AML-193 (cell line): ENCODE measurements around the gene SRPK1.
A peak's percentile ranks its signal among the peaks of the same experiment; 100 is the strongest.
"Not testable (repeated sequence)": the region's sequence is repeated elsewhere in the genome, so short reads cannot be mapped to it uniquely, and the experiment has no call there.

ENCODE experiments used
- DNase-seq, 2 experiments: peaks; one replicate each; lab custom pipeline; 2025; lab: John Stamatoyannopoulos, UW

SRPK1 gene

GRCh38 chr6:35931120-35931561 lies 10.2 kb upstream of the SRPK1 start:
- no peak for DNase-seq

GRCh38 chr6:35929601-35930000 lies 8.7 kb upstream of the SRPK1 start:
- DNase-seq = no peak

- DNase-seq = no peak
Measured at GRCh38 chr6:35926509-35927215, 5.8 kb upstream of the SRPK1 start.

GRCh38 chr6:35925961-35926360 lies 5.1 kb upstream of the SRPK1 start:
- no peak for DNase-seq

- DNase-seq = no peak
Measured at GRCh38 chr6:35924146-35924545, 3.2 kb upstream of the SRPK1 start.

GRCh38 chr6:35922139-35922554 lies 1.2 kb upstream of the SRPK1 start:
- DNase-seq = no peak

- peak; percentile 27 to 43 for DNase-seq
Measured at GRCh38 chr6:35919827-35920751, 809 bp downstream of the SRPK1 start.

- DNase-seq = peak; percentile 83 to 86
Measured at GRCh38 chr6:35919085-35919826, 1.6 kb downstream of the SRPK1 start.

GRCh38 chr6:35916893-35917292 lies 4.0 kb downstream of the SRPK1 start:
- not testable (repeated sequence) for DNase-seq

- DNase-seq = no peak
Measured at GRCh38 chr6:35916056-35916455, 4.8 kb downstream of the SRPK1 start.

- DNase-seq = no peak
Measured at GRCh38 chr6:35914536-35914935, 6.4 kb downstream of the SRPK1 start.

GRCh38 chr6:35911871-35912653 lies 8.8 kb downstream of the SRPK1 start:
- no peak for DNase-seq

GRCh38 chr6:35909571-35909970 lies 11.3 kb downstream of the SRPK1 start:
- not testable (repeated sequence) for DNase-seq

- not testable (repeated sequence) for DNase-seq
Measured at GRCh38 chr6:35908753-35909401, 12.0 kb downstream of the SRPK1 start.

GRCh38 chr6:35907750-35908149 lies 13.1 kb downstream of the SRPK1 start:
- DNase-seq = no peak

GRCh38 chr6:35906499-35906846 lies 14.4 kb downstream of the SRPK1 start:
- DNase-seq = no peak

GRCh38 chr6:35905841-35906498 lies 14.9 kb downstream of the SRPK1 start:
- DNase-seq = no peak

GRCh38 chr6:35905141-35905785 lies 15.6 kb downstream of the SRPK1 start:
- DNase-seq = no peak

- no peak for DNase-seq
Measured at GRCh38 chr6:35903679-35904078, 17.2 kb downstream of the SRPK1 start.

- no peak for DNase-seq
Measured at GRCh38 chr6:35900448-35900847, 20.4 kb downstream of the SRPK1 start.
